CD4-positive, CD25-positive, alpha-beta regulatory T cell (primary cell): Measurements from ENCODE around the gene NUTM2D. TPM values are rescaled to one million over a fixed set of nuclear protein-coding genes. Genes with fewer than 3 reads are reported as not detected.
"Not testable (repeated sequence)": the region's sequence is repeated elsewhere in the genome, so short reads cannot be mapped to it uniquely, and the experiment has no call there.

Source experiments
- ATAC-seq, 2 donors: fragments of 150-1000 bp; cut with Tn5 transposase; one replicate each; pipeline ENCODE4 v1.10.0; 2021; ENCODE audit warnings: low read depth in 2 of 2, moderate number of reproducible peaks in 2 of 2, moderate library complexity in 1 of 2
- DNase-seq, 3 donors: peaks; one replicate each; pipeline versions ENCODE4 v3.0.0 to v3.0.0-alpha.2; 2012 to 2022; ENCODE audit warnings: mixed read lengths in 1 of 3
- H3K27ac ChIP-seq: one replicate; pipeline ENCODE4 v1.7.0; 2013; ENCODE audit warnings: mild to moderate bottlenecking, low read length; ENCODE audit not compliant: insufficient read depth, poor library complexity, severe bottlenecking
- H3K27me3 ChIP-seq: one replicate; pipeline ENCODE4 v1.7.0; 2013; ENCODE audit warnings: low read length; ENCODE audit not compliant: control insufficient read depth, insufficient read depth
- H3K36me3 ChIP-seq: one replicate; pipeline ENCODE4 v1.7.0; 2013; ENCODE audit warnings: mild to moderate bottlenecking, low read length, moderate library complexity; ENCODE audit not compliant: control insufficient read depth, insufficient read depth
- H3K4me1 ChIP-seq: 2 replicates; pipeline ENCODE4 v1.7.0; 2013; ENCODE audit warnings: mild to moderate bottlenecking, low read length; ENCODE audit not compliant: insufficient read depth, control insufficient read depth, poor library complexity, severe bottlenecking
- H3K4me3 ChIP-seq: one replicate; pipeline ENCODE4 v1.7.0; 2013; ENCODE audit warnings: low read depth, mild to moderate bottlenecking, low read length, moderate library complexity
- H3K9me3 ChIP-seq, 2 experiments: 1 replicate in 1 of 2; 2 replicates in 1 of 2; pipeline ENCODE4 v1.7.0; 2013; ENCODE audit warnings: low read length in 2 of 2, mild to moderate bottlenecking in 1 of 2, moderate library complexity in 1 of 2; ENCODE audit not compliant: control insufficient read depth in 2 of 2
- H3K27ac Mint-ChIP-seq, 3 donors: one replicate each; pipeline ENCODE4 v1.8.0; 2020 to 2022; ENCODE audit warnings: mild to moderate bottlenecking in 3 of 3, mixed read lengths in 3 of 3, moderate library complexity in 2 of 3
- H3K27me3 Mint-ChIP-seq: one replicate; pipeline ENCODE4 v1.8.0; 2022; ENCODE audit warnings: mild to moderate bottlenecking, mixed read lengths
- H3K36me3 Mint-ChIP-seq: one replicate; pipeline ENCODE4 v1.8.0; 2020; ENCODE audit warnings: mixed read lengths
- H3K4me1 Mint-ChIP-seq, 4 donors: one replicate each; pipeline ENCODE4 v1.8.0; 2020 to 2022; ENCODE audit warnings: mixed read lengths in 4 of 4, mild to moderate bottlenecking in 1 of 4
- H3K4me3 Mint-ChIP-seq, 4 donors: one replicate each; pipeline ENCODE4 v1.8.0; 2020 to 2022; ENCODE audit warnings: mild to moderate bottlenecking in 4 of 4, mixed read lengths in 4 of 4, moderate library complexity in 3 of 4
- H3K9me3 Mint-ChIP-seq, 7 donors: one replicate each; pipeline ENCODE4 v1.8.0; 2020 to 2022; ENCODE audit warnings: mixed read lengths in 7 of 7, mild to moderate bottlenecking in 3 of 7, moderate library complexity in 2 of 7
- polyA plus RNA-seq, 4 donors: library from polyadenylated mRNA; unstranded; fragments of 300-500 nt; fragmentation: Illumina TruSeq; gene quantifications; one replicate each; pipeline ENCODE4 v1.2.3, GENCODE V29; 2021
- total RNA-seq: library from RNA; stranded (reverse); gene quantifications from one replicate; pipeline ENCODE4 v1.2.3, GENCODE V29; 2022

Gene NUTM2D
- total and polyA plus RNA-seq, 5 donors from 2014 or later = 0.09 to 3.6 TPM; not detected in 3

DNA sequence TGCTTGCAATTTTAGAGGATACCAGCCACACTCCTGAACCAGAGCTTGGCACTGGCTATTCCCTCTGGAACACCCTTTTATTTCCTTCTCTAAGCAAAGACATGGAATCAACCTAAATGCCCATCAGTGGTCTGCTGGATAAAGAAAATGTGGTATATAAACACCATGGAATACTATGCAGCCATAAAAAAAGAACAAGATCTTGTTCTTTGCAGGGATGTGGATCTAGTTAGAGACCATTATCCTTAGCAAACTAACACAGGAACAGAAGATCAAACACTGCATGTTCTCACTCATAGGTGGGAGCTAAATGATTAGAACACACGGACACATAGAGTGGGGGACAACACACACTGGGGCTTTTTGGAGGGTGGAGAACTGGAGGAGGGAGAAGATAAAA is 56.4 kb downstream of the NUTM2D start:
- not testable (repeated sequence) for H3K4me3 Mint-ChIP-seq, H3K9me3 ChIP-seq, H3K27ac ChIP-seq, H3K36me3 ChIP-seq, H3K27me3 ChIP-seq, DNase-seq, ATAC-seq, H3K27ac Mint-ChIP-seq, H3K4me1 Mint-ChIP-seq, H3K36me3 Mint-ChIP-seq, H3K4me3 ChIP-seq, H3K9me3 Mint-ChIP-seq, H3K4me1 ChIP-seq
- H3K27me3 Mint-ChIP-seq = peaks cover 36% of the 10 kb centered on the region

Other genes with a start within 250 kb of the NUTM2D start
- 0.86 TPM for gene NUTM2A, start 132.3 kb upstream of the NUTM2D start, total RNA-seq
- gene NUTM2A, start 132.3 kb upstream of the NUTM2D start, polyA plus RNA-seq = under 1 TPM in 2 of 4 donors, not detected in 2; 0.05 to 0.15 TPM
- gene MINPP1, start 147.1 kb downstream of the NUTM2D start, total RNA-seq = 2.8 TPM
- gene MINPP1, start 147.1 kb downstream of the NUTM2D start, polyA plus RNA-seq = 10 to 100 TPM; 10.4 to 13.5 (median 10.9) TPM